H1 (cell line): ENCODE results near the gene NCR2. TPM values are rescaled to one million over a fixed set of nuclear protein-coding genes. Genes with fewer than 3 reads are reported as not detected.

Experiments used
- CTCF ChIA-PET: fragments of 300-600 bp; sonication (Branson Sonifier 250); formaldehyde crosslinking; loops from one replicate; lab custom pipeline; 2021; ENCODE audit not compliant: partially characterized antibody; lab: Charles Lee
- POLR2A ChIA-PET: fragments of 300-600 bp; sonication (Branson Sonifier 250); formaldehyde crosslinking; loops from one replicate; lab custom pipeline; 2021; ENCODE audit warnings: inconsistent platforms; ENCODE audit not compliant: partially characterized antibody; lab: Charles Lee
- DNase-seq, 2 experiments: peaks; one replicate each; pipeline versions ENCODE4 v3.0.0 to v3.0.0-alpha.2; 2010 to 2022; ENCODE audit warnings: low spot score in 2 of 2, low read depth in 1 of 2, mixed read lengths in 1 of 2
- FAIRE-seq: peaks from 2 replicates; lab custom pipeline; 2011; peaks lifted over from hg19 to GRCh38; lab: Jason Lieb, UNC
- H2AFZ ChIP-seq: 2 replicates; pipeline ENCODE4 v1.8.1; 2012; ENCODE audit warnings: low read length, inconsistent platforms
- H2AK5ac ChIP-seq: 2 replicates; pipeline ENCODE4 v1.6.1; 2013; ENCODE audit warnings: low read depth, low read length
- H2BK120ac ChIP-seq: replicated peaks from 2 replicates; pipeline ENCODE3; 2013; ENCODE audit warnings: low read depth, low read length, inconsistent platforms
- H2BK12ac ChIP-seq: 2 replicates; pipeline ENCODE4 v1.6.1; 2013; ENCODE audit warnings: low read depth, low read length
- H2BK15ac ChIP-seq: 2 replicates; pipeline ENCODE4 v1.6.1; 2013; ENCODE audit warnings: low read length
- H2BK20ac ChIP-seq: 2 replicates; pipeline ENCODE4 v1.6.1; 2013; ENCODE audit warnings: low read length
- H2BK5ac ChIP-seq: 2 replicates; pipeline ENCODE4 v1.6.1; 2013; ENCODE audit warnings: low read depth, low read length
- H3K14ac ChIP-seq: 2 replicates; pipeline ENCODE4 v1.6.1; 2013; ENCODE audit warnings: inconsistent platforms; ENCODE audit not compliant: insufficient read length
- H3K18ac ChIP-seq: 2 replicates; pipeline ENCODE4 v1.6.1; 2013; ENCODE audit warnings: low read length; ENCODE audit errors: extremely low read depth
- H3K23ac ChIP-seq: 2 replicates; pipeline ENCODE4 v1.6.1; 2013; ENCODE audit warnings: inconsistent platforms; ENCODE audit not compliant: insufficient read length
- H3K23me2 ChIP-seq: 2 replicates; pipeline ENCODE4 v1.6.1; 2013; ENCODE audit warnings: low read depth, low read length
- H3K27ac ChIP-seq: 2 replicates; pipeline ENCODE4 v1.6.1; 2011; ENCODE audit warnings: low read depth, low read length, inconsistent platforms
- H3K27me3 ChIP-seq, 4 experiments: replicated peaks in 1 of 4; 1 replicate in 1 of 4; 2 replicates in 3 of 4; pipeline versions ENCODE4 v1.6.1 to v1.8.1; 2011 to 2013; ENCODE audit warnings: low read length in 3 of 4, mild to moderate bottlenecking in 3 of 4, inconsistent platforms in 2 of 4, mixed read lengths in 2 of 4, moderate library complexity in 1 of 4; ENCODE audit not compliant: control insufficient read depth in 3 of 4, insufficient read depth in 3 of 4; ENCODE audit errors: extremely low read depth in 1 of 4
- H3K36me3 ChIP-seq, 4 experiments: 2 replicates each; pipeline versions ENCODE4 v1.6.1 to v1.8.1; 2011 to 2013; ENCODE audit warnings: mild to moderate bottlenecking in 4 of 4, low read length in 3 of 4, moderate library complexity in 2 of 4, control low read depth in 1 of 4, inconsistent platforms in 1 of 4; ENCODE audit not compliant: insufficient read depth in 4 of 4, control insufficient read depth in 2 of 4
- H3K4ac ChIP-seq: replicated peaks from 2 replicates; pipeline ENCODE3; 2013; ENCODE audit warnings: low read length, low read depth, mixed read lengths, inconsistent platforms; ENCODE audit not compliant: insufficient read length
- H3K4me1 ChIP-seq, 4 experiments: replicated peaks in 1 of 4; 1 replicate in 1 of 4; 2 replicates in 3 of 4; pipeline versions ENCODE4 v1.6.1 to v1.8.1; 2011 to 2013; ENCODE audit warnings: low read length in 3 of 4, inconsistent platforms in 2 of 4, mixed read lengths in 1 of 4; ENCODE audit not compliant: insufficient read depth in 4 of 4, control insufficient read depth in 3 of 4
- H3K4me2 ChIP-seq, 2 experiments: 2 replicates each; pipeline versions ENCODE4 v1.6.1 to v1.8.1; 2011 to 2013; ENCODE audit warnings: low read depth in 2 of 2, low read length in 2 of 2, control low read depth in 1 of 2, inconsistent platforms in 1 of 2, mild to moderate bottlenecking in 1 of 2; ENCODE audit not compliant: insufficient read depth in 1 of 2
- H3K4me3 ChIP-seq, 4 experiments: fragments of 200-600, 300-600 bp in 1 of 4; sonication (generic), shearing (Covaris generic), sonication (Bioruptor Twin) in 1 of 4; 2 replicates each; pipeline versions ENCODE4 v1.5.1 to v1.8.1; 2011 to 2016; ENCODE audit warnings: low read length in 4 of 4, low read depth in 3 of 4, control low read depth in 2 of 4, inconsistent platforms in 2 of 4, mild to moderate bottlenecking in 2 of 4, mixed read lengths in 1 of 4, moderate library complexity in 1 of 4; ENCODE audit not compliant: insufficient read depth in 2 of 4; ENCODE audit errors: extremely low read depth in 1 of 4
- H3K56ac ChIP-seq: replicated peaks from 2 replicates; pipeline ENCODE3; 2013; ENCODE audit warnings: low read depth, mild to moderate bottlenecking, mixed read lengths, low read length, inconsistent platforms; ENCODE audit not compliant: insufficient read length
- H3K79me1 ChIP-seq: 2 replicates; pipeline ENCODE4 v1.6.1; 2013; ENCODE audit warnings: low read depth, low read length, control low read depth
- H3K79me2 ChIP-seq, 2 experiments: 2 replicates each; pipeline versions ENCODE4 v1.6.1 to v1.8.1; 2012 to 2013; ENCODE audit warnings: low read length in 2 of 2, mild to moderate bottlenecking in 2 of 2, inconsistent platforms in 1 of 2; ENCODE audit not compliant: insufficient read depth in 2 of 2, control insufficient read depth in 1 of 2
- H3K9ac ChIP-seq, 4 experiments: replicated peaks in 1 of 4; 1 replicate in 1 of 4; 2 replicates in 3 of 4; pipeline versions ENCODE4 v1.6.1 to v1.8.1; 2011 to 2013; ENCODE audit warnings: low read depth in 3 of 4, low read length in 3 of 4, control low read depth in 2 of 4, mild to moderate bottlenecking in 2 of 4, moderate library complexity in 2 of 4, inconsistent platforms in 1 of 4; ENCODE audit errors: extremely low read depth in 1 of 4
- H3K9me3 ChIP-seq, 2 experiments: 2 replicates each; pipeline versions ENCODE4 v1.6.1 to v1.8.1; 2012 to 2013; ENCODE audit warnings: mild to moderate bottlenecking in 2 of 2, moderate library complexity in 2 of 2, control low read depth in 1 of 2, inconsistent platforms in 1 of 2, low read depth in 1 of 2, low read length in 1 of 2, mixed read lengths in 1 of 2; ENCODE audit not compliant: insufficient read depth in 2 of 2
- H4K20me1 ChIP-seq, 2 experiments: replicated peaks in 1 of 2; 2 replicates each; pipeline versions ENCODE3 to v1.8.1; 2011 to 2013; ENCODE audit warnings: inconsistent platforms in 2 of 2, low read length in 2 of 2, mild to moderate bottlenecking in 1 of 2; ENCODE audit not compliant: insufficient read depth in 2 of 2, control insufficient read depth in 1 of 2
- H4K5ac ChIP-seq: 2 replicates; pipeline ENCODE4 v1.6.1; 2013; ENCODE audit warnings: low read length, low read depth, mixed read lengths, inconsistent platforms; ENCODE audit not compliant: insufficient read length
- H4K8ac ChIP-seq: 2 replicates; pipeline ENCODE4 v1.8.0; 2013; ENCODE audit warnings: mild to moderate bottlenecking, moderate library complexity, low read length, inconsistent platforms; ENCODE audit not compliant: insufficient read depth; ENCODE audit errors: extremely low read depth
- H4K91ac ChIP-seq: replicated peaks from 2 replicates; pipeline ENCODE3; 2013; ENCODE audit warnings: low read length, mixed read lengths, inconsistent platforms; ENCODE audit not compliant: insufficient read length
- WGBS, 2 experiments: shearing (Covaris generic) in 1 of 2; methylation state at CpG; one replicate each; pipeline versions ENCODE4 v1.1.6 to v1.1.7; 2013 to 2015; ENCODE audit warnings: low lambda C conversion rate in 2 of 2, mixed read lengths in 2 of 2, inconsistent platforms in 1 of 2, low coverage in 1 of 2, missing lambda C conversion rate in 1 of 2; ENCODE audit not compliant: insufficient replicate concordance in 2 of 2, insufficient coverage in 1 of 2, insufficient read length in 1 of 2; ENCODE audit errors: extremely low coverage in 1 of 2, missing lambda C conversion rate in 1 of 2; 5-methylcytosine and 5-hydroxymethylcytosine counted together
- polyA plus RNA-seq, 7 experiments: library from polyadenylated mRNA; depleted of rRNA in 3 of 7; stranded (reverse) in 5 of 7; unstranded in 2 of 7; fragments of >200 nt in 5 of 7; fragments of 200-250 nt in 2 of 7; gene quantifications; 1 replicate in 5 of 7; 2 replicates in 1 of 7; 4 replicates in 1 of 7; pipeline versions ENCODE4 v1.2.1 to v1.2.3, GENCODE V29; 2011 to 2013; ENCODE audit warnings: missing spikeins in 2 of 7, mixed read lengths in 2 of 7
- total RNA-seq: library from RNA; stranded (reverse); fragmentation: NEBNext Ultra II Directional; extraction: Animal tissue kit (Norgen Biotek cat#: 25700); gene quantifications from 2 replicates; pipeline ENCODE4 v1.2.1, GENCODE V29; 2021

The NCR2 gene
- total and polyA plus RNA-seq, 2 of the 8 experiments (the other 6 are each of a cell fraction or from before 2014, with no cell fraction given), result not detected

- Histone ChIP-seq H3K18ac (no peak overlapping the region), H2BK5ac (no peak overlapping the region), H2AFZ (no peak overlapping the region), H4K5ac (no peak overlapping the region), H3K56ac (no peak overlapping the region), H2AK5ac (no peak overlapping the region), H4K91ac (no peak overlapping the region), H3K36me3 (no peaks in the 10 kb centered on the region), H4K8ac (no peak overlapping the region), H3K79me1 (no peaks in the 10 kb centered on the region), H3K79me2 (no peaks in the 10 kb centered on the region), H3K4me2 (no peak overlapping the region), H2BK15ac (no peak overlapping the region), H3K4ac (no peak overlapping the region), H4K20me1 (no peaks in the 10 kb centered on the region), H3K27me3 (no peaks in the 10 kb centered on the region; a peak in 2 of 7 replicates), H3K23me2 (no peaks in the 10 kb centered on the region), H3K23ac (no peak overlapping the region), H2BK20ac (no peak overlapping the region), H3K4me3 (no peak overlapping the region), H2BK120ac (no peak overlapping the region), H3K27ac (no peak overlapping the region), H3K14ac (no peak overlapping the region), H3K9ac (no peak overlapping the region), H2BK12ac (no peak overlapping the region), H3K4me1 (no peaks in the 10 kb centered on the region; a peak in 2 of 7 replicates), H3K9me3 (peaks cover 4 to 6% of the 10 kb centered on the region in 2 experiments)
- FAIRE-seq (no peak), DNase-seq (peak in 1 of 2 experiments; percentile 14)
- POLR2A ChIA-PET, result no interaction called here
- CTCF ChIA-PET, result interaction anchor here (1.3 to 2.2 kb wide), 3 partner anchors 13 to 331 kb away, joined by 3 to 12 read pairs (median 8); no protein-coding TSS in a partner anchor
- 79% methylated on average over 3 of the region's 3 CpGs; no CpG with 5 or more reads in 1 of the 2 experiments for WGBS, 2 experiments
Observed at GRCh38 chr6:41352396-41352795, 17.0 kb downstream of the NCR2 start.
